ENCODE data around the gene TRMT10C. TPM values are rescaled to one million over a fixed set of nuclear protein-coding genes. Genes with fewer than 3 reads are reported as not detected.
"Not testable (repeated sequence)": the region's sequence is repeated elsewhere in the genome, so short reads cannot be mapped to it uniquely, and the experiment has no call there.

TRMT10C gene
- total RNA-seq, 2 donors from 2014 or later = 13.7 to 13.9 TPM

DNA sequence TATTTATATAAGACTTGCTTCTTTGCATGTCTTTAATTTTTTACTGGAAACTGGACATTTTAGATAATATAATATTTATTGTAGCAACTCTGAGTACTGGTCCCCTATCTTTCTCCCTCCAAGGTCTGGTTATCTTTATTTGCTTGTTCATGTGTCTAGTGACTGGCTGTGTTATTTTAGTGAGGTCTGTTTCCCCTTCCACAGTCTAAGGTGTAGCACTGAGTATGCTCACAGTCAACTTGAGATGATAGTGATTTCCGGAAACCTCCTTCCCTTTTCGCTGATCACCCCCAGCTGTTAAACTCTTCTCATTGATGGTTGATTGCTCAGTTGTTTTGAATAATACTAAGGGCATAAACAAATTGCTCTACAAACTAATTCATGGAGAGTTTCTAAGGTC is 49.4 kb downstream of the TRMT10C start:
- 96% methylated on average over 2 of the region's 2 CpGs for WGBS
- no peak for DNase-seq (ENCODE audit: low spot score)
- Histone ChIP-seq H3K9me3 (no peaks in the 10 kb centered on the region), H3K36me3 (no peaks in the 10 kb centered on the region), H3K27me3 (replicated peaks; ENCODE audit: insufficient read depth) (no peaks in the 10 kb centered on the region), H3K4me1 (replicated peaks) (no peaks in the 10 kb centered on the region), H3K4me3 (no peak overlapping the region), H3K27ac (no peak overlapping the region)
- intact Hi-C loops (cut with DNase I) = no loop called here
- TF ChIP-seq POLR2AphosphoS5 (IDR thresholded peaks at IDR 0.05) (no peak), POLR2A (IDR thresholded peaks at IDR 0.05) (no peak)

DNA sequence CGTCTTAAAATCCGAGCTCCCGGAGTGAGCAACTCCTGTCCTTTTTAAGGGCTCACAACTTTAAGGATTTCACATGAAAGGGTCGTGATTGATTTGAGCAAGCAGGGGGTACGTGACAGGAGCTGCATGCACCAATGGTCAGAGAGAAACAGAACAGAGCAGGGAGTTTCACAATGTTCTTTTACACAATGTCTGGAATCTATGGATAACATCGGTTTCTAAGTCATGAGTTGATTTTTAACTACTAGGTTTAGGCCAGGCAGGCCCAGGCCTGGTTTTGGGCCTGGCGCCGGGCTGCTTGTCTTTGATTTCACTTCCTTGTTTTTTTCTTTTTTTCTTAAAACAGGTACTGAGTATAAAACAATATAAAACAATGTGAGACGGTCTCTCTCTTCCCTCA is 51.3 kb downstream of the TRMT10C start:
- TF ChIP-seq POLR2AphosphoS5 (IDR thresholded peaks at IDR 0.05) = peak; percentile 40
- DNase-seq (ENCODE audit: low spot score) = peak; percentile 20
- H3K4me1 ChIP-seq (replicated peaks); H3K9me3 ChIP-seq; H3K4me3 ChIP-seq; H3K36me3 ChIP-seq; intact Hi-C loops (cut with DNase I); H3K27me3 ChIP-seq (replicated peaks; ENCODE audit: insufficient read depth): not testable (repeated sequence)
- H3K27ac ChIP-seq = peak overlapping the region; percentile 20 to 42
- 39% methylated on average over 9 of the region's 9 CpGs for WGBS

GRCh38 chr3:101615525-101615924 is 53.9 kb downstream of the TRMT10C start:
- TF ChIP-seq POLR2A (IDR thresholded peaks at IDR 0.05) (no peak), POLR2AphosphoS5 (IDR thresholded peaks at IDR 0.05) (no peak)
- TF ChIP-seq, protein P1, sequence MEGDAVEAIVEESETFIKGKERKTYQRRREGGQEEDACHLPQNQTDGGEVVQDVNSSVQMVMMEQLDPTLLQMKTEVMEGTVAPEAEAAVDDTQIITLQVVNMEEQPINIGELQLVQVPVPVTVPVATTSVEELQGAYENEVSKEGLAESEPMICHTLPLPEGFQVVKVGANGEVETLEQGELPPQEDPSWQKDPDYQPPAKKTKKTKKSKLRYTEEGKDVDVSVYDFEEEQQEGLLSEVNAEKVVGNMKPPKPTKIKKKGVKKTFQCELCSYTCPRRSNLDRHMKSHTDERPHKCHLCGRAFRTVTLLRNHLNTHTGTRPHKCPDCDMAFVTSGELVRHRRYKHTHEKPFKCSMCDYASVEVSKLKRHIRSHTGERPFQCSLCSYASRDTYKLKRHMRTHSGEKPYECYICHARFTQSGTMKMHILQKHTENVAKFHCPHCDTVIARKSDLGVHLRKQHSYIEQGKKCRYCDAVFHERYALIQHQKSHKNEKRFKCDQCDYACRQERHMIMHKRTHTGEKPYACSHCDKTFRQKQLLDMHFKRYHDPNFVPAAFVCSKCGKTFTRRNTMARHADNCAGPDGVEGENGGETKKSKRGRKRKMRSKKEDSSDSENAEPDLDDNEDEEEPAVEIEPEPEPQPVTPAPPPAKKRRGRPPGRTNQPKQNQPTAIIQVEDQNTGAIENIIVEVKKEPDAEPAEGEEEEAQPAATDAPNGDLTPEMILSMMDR (IDR thresholded peaks at IDR 0.05) = no peak
- Histone ChIP-seq H3K27ac (no peak overlapping the region), H3K4me3 (no peak overlapping the region), H3K27me3 (replicated peaks; ENCODE audit: insufficient read depth) (no peaks in the 10 kb centered on the region), H3K36me3 (no peaks in the 10 kb centered on the region), H3K4me1 (replicated peaks) (no peaks in the 10 kb centered on the region), H3K9me3 (no peaks in the 10 kb centered on the region)
- DNase-seq (ENCODE audit: low spot score) = no peak
- 95% methylated on average over 6 of the region's 6 CpGs for WGBS
- intact Hi-C loops (cut with DNase I) = no loop called here

Small RNA genes within 50 kb of the gene (small RNA-seq; reads per million reads assigned to genes)
- gene RNU6-1256P = 0 reads per million in 2 donors

Other genes starting within 250 kb of the TRMT10C start
- gene IMPG2, start 241.3 kb upstream of the TRMT10C start, total RNA-seq = under 1 TPM; 0.23 to 0.28 TPM
- 10 to 100 TPM; 16.4 to 22.7 TPM for gene SENP7, start 48.7 kb upstream of the TRMT10C start, total RNA-seq
- gene PCNP, start 12.3 kb downstream of the TRMT10C start, total RNA-seq = 10 to 100 TPM; 59.2 to 92.9 TPM
- gene ZBTB11, start 115.3 kb downstream of the TRMT10C start, total RNA-seq = 10 to 100 TPM; 20.5 to 21.2 TPM
- gene RPL24, start 124.8 kb downstream of the TRMT10C start, total RNA-seq = 1,000 to 10,000 TPM in 1 of 2 donors, 100 to 1,000 TPM in 1; 839 to 1,589 TPM
- gene CEP97, start 162.7 kb downstream of the TRMT10C start, total RNA-seq = 10 to 100 TPM in 1 of 2 donors, 1 to 10 TPM in 1; 5.5 to 14.7 TPM
- gene NXPE3, start 217.3 kb downstream of the TRMT10C start, total RNA-seq = 10 to 100 TPM in 1 of 2 donors, 1 to 10 TPM in 1; 7.8 to 14.1 TPM